ENCODE measurements around the gene CCDC34.

Gene CCDC34

DNA sequence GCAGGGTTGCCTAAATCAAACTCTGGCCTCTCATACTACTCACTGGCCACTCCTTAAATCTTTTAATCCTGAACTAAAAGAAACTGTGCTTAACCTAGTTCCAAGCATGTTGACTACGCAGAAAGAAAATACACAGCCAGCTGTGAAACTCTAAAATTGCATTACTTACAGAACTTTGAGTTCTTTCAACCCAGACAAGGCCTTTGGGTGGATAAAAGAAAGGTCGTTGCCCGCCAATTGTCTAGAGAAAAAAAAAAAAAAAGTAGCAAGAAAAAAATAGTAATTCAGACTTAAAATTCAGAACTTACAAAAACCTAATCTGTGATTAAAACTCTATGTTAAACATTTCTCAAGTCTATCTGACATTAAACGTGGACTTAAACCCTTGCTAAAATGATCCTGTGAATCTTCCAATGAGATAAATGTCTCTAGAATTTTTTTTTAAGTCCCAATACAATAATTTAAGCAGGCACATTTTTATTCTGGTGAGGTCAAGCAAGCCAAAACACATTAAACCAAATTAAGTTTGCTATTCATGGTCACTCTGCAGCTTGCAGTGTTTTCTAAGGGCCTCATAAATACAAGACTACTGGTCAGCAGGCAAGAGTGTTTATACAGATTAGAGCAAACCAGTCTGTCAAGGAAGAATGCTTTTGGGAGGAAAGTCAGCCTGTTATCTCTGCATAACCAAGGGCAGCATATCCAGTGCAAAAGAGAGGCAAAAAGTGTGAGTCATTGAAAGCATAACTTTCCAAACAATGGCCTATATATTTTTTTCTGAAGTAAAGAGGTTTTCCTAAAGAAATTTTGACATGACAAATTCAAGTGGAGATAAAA is 29.5 kb upstream of the CCDC34 start:
- peak; percentile 27 for DNase-seq (ENCODE audit: low read depth, low spot score)

DNA sequence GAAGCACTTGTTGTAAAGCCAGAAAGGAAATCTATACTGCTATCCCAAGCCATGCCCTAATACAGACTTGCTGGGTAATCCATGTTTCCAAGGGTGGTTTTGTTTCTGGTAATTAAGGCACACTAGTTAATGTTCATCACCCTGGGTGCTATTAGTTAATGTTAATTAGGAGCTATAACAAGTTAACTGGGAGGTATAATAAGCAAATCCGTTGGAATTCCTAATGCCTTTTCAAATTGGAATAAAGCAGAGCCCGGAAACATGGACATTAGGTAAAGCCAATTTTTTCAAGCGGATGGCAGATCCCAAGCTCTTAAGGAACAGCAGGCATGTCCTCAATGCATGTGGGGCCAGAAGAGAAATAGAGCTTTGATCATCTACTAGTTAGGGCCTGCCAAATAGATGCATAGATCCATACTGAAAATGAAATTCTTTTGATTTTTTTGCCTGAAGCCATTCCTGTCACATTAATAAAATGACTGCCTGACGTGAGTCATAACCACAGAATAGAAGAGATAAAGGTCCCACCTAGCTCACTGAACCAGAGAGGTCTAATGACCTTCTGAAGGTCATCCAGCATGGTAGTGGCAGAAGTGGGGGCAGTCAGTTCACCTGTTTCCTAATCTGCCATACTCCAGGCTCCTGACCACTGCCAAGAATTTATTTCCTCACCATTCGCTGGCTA is 28.5 kb upstream of the CCDC34 start:
- DNase-seq (ENCODE audit: low read depth, low spot score): no peak

DNA sequence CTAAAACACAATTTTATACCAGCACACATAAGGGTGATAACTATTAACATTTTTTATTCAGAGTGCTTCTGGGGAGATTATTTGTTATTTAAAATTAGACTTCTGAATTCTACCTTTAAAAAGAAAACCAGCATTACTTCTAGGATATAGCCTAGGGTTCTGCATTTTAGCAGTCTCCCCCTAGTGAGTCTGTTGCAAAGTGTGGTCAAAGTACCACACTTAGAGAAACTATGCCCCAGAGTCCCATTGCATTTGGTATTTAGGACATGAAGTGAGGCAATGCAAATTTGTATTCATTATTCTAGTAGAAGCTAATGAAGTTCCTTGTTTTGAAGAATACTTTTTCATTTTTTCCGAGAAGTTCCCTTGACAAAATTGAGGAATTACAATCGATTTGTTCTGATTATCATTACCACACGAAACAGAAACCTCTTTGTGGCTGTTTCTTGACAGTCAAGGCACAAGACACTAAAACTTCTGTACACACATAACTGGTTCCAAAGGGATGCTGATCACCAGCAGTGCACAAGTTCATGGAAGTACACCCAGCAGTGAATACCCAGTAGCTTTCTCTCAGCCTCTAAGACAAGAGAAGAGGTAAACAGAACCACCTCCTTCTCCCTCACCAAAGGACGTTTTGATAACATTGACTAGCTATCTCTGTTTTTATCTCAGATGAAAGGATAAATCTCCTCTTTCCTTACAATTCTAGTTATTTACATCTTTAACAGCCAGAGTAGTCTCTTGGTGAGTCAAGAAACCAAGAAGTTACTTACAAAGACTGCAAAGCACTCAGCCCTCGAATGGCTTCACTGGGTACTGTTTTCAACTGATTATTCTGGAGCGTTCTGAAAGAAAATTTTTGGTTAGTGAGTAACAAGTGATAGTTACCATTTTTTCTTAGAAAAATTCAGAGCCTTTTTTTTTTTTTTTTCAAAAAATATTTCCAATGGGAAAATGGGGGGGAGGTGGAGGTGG is 27.6 kb upstream of the CCDC34 start:
- DNase-seq (ENCODE audit: low read depth, low spot score): no peak

DNA sequence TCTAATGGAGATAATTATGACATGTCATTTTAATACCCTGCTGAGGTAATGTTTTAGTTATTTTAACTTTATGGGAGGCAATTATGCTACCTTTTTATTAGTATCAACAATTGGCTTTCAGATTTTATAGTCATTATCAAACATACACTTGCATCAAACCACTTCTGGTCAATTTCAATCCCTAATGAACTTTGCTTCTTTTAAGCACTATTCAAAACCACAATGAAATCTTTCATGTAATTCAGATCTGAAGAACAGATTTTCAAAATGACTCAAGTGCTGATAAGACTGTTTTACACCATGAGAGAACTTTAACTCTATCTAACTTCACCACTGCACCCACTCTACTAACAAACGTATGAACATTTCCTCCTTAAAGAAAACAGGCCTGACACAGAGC is 25.9 kb upstream of the CCDC34 start:
- no peak for DNase-seq (ENCODE audit: low read depth, low spot score)

DNA sequence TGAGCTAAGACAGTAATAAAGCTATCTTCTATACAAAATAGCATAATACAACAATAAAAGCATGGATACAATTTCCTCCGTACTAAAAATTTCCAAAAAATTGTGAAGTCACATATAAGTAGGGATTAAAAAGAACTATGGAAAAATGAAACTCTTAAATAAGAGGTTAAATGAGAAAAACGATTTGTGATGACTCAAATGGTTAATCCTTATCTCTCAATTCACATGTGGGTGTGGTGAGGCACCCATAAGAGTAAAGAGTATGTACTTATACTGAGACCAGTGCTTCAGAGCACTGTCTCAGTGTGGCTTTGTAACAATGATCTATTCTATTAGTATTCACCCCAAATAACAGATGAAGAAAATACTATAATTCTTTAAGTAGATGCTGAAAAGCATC is 25.0 kb upstream of the CCDC34 start:
- no peak for DNase-seq (ENCODE audit: low read depth, low spot score)

DNA sequence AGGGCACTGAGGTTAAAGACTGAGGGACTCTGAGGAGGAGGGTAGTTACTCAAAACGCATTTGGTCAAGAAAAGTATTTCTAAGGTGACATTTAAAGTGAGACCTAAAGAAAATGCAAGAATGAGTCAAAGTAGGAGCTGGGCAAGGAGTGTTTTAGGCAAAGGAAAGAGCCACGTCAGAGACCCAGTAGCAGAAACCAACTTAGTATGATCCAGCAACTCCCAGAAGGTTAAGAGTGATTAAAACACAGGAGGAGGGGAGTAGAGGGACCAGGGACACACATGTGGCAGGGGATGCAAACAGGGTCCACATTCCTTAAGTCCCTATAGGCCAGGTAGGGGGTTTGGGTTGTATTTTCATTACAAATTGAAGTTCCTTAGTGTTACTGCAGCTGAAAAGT is 24.3 kb upstream of the CCDC34 start:
- DNase-seq (ENCODE audit: low read depth, low spot score): no peak

DNA sequence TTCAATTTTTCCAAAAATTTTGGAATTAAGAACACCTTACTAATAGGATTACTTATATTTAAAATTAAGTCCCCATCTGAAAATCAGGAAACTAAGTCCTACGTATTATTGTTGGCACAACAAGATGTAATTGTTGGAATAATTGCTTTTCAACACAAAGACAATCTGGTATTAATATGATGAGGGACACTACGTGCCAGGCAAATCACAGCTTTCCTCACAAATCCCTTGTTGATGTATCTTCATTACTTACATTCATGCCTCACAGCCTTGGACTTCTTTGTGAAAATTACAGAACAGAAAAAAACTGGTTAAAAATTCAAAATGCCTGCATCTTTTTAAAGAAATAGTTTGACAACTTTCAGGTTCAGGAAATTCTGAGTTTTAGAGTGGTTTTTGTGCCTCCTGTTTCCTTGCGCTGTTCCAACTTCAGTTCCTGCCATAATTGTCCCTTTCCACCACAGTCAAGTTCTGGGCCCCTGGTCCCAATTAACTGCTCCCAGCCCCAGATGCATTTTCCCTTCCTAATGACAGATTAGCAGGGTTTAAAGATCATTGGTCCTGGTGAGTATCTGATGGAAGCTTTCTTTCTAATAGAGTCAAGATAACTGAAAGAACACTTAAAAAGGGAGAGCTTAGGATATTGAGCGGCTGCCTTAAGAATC is 23.3 kb upstream of the CCDC34 start:
- no peak for DNase-seq (ENCODE audit: low read depth, low spot score)

DNA sequence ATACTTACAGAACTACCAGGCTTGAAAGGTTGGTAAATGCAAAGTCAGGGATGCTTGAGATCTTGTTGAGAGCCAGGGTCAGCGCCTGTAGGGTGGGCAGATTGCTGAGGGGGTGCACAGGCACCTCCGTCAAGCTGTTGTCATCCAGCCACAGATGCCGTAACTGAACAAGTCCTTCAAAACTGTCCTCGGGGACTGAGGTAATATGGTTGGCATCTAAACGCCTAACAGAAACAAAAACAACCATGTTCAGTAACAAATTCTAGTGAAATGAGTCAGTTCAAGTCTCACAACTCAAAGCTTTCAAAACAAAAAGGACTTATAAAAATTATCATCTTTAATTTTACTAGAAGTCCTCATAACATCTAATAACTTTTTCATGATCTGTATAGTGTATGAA is 22.2 kb upstream of the CCDC34 start:
- DNase-seq (ENCODE audit: low read depth, low spot score): no peak

DNA sequence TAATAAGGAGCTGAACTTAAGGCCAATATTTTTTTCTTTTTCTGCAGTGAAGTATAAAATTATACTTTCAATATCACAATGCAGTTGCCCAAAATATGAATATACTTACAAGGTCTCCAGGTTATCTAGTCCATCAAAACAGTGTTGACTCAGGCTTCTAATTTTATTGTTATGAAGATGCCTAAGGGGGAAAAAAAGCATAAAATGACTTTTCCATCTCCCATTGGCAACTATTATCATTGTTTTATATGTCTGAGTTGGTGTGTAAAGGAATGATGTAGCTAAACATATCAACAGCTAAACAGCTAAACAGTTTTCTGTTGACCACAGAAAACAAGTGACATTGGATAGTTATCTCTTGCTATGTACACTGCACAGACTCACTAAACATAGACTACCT is 21.2 kb upstream of the CCDC34 start:
- DNase-seq (ENCODE audit: low read depth, low spot score): no peak

DNA sequence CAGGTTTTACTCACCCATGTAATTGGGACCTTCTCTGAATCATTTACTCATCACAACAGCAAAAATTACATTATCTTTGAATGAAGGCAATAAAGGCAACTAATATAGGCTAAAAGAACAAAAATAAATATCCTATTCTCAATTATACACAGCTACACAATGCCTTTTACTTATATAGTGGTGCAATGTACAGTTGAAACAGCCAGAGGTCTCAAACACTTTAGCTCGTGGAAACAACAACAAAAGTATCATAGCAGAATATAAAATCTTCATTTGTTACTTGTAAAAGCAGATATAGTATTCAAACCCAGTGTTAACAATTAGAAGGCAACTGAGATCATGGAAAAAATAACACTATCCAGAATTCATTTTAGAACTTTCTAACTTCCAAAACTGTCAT is 20.6 kb upstream of the CCDC34 start:
- DNase-seq (ENCODE audit: low read depth, low spot score): no peak

DNA sequence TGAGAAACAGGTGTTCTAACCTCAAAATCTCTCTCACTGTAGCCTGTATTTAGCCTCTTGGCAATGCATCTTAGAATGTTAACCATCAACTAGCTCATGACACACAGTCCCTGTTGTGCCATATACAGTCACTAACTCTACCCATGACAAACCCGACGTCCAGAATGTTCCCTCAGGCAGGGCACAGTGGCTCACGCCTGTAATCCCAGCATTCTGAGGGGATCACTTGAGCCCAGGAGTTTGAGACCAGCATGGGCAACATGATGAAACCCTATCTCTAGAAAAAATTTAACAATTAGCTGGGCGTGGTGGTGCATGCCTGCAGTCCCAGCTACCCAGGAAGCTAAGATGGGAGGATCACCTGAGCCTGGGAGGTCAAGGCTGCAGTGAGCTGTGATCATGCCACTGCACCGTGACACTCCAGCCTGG is 18.2 kb upstream of the CCDC34 start:
- DNase-seq (ENCODE audit: low read depth, low spot score): no peak

DNA sequence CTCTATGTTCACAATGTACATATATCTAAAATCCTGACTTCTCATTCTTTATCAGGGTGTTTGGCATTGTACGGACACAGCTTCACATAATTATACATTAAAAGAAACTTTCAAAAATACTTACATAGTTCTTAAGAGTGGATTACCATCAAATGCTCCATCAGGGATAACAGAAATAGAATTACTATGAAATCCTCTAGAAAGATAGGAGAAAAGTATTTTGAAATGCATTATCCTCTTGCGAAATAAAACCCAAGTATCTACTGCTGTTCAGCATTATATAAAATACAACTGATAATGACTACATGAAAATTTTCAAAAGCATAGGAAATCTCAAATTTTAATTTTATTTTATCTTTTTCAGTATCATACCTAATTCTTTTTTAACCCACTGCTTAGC is 17.8 kb upstream of the CCDC34 start:
- DNase-seq (ENCODE audit: low read depth, low spot score): no peak

DNA sequence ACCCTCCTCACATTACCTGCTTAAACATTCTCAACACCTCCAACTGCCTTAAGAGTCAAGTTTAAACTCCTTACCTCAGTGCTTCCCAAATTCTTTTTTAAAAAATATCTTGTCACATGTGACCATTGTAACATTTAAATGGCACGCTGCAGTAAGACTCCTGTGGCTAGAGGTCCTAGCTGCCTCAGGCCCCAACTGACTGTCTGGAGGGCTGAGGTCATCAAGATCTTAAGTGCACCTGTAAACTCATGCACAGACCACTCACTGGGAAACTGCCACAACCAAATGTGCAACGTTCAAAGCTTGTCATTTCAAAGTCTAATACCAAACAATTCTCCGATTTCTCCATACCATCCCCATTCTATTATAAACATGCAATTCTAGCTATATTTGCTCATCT is 16.4 kb upstream of the CCDC34 start:
- no peak for DNase-seq (ENCODE audit: low read depth, low spot score)

DNA sequence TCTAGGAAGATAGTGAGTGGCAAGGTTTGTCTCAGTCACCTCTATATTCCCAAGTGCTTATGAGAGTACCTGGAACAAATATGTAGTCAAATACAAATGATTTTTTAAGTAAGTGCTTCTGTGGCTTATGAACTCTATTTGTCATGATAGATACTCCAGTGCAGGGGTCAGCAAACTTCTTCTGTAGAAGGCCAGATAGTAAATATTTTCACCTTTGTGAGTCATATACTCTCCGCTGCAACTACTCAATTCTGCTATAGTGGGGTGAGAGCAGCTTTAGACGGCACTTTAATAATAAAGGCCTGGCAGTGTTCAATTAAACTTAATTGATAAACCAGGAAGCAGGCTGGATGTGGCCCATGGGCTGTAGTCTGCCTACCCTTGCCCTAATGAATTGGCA is 12.4 kb upstream of the CCDC34 start:
- DNase-seq (ENCODE audit: low read depth, low spot score): no peak

DNA sequence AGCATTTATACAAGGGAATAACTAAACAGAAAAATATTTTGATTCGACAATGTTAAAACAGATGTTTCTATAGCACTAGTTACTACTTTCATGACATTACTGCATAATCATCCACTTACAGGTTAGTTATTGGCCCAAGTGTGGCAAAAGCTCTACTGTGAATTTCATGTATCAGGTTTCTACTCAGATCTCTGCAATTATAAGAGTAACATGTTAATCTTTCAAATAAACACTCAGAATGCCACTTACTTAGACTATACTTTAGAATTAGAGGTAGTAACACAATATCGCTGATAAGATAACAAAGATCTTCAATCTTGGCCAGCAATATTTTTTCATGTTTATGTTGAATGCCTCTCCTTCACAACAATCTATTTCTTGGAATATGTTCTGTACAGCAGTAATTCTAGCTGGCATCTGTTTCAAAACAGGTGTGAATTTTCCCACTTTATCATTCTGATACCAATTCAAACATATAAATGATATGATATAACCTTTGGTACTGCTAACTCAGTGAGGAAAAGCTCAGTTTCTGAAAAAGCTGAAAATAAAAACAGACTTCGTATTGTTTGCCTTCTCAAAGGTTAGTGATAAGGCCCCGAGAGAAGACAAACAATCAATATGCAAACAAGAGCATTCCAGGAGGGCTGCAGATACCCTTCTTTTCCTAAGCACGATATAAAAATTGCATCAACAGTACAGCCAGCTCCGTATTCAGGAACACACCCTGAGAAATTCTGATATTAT is 11.0 kb upstream of the CCDC34 start:
- no peak for DNase-seq (ENCODE audit: low read depth, low spot score)

DNA sequence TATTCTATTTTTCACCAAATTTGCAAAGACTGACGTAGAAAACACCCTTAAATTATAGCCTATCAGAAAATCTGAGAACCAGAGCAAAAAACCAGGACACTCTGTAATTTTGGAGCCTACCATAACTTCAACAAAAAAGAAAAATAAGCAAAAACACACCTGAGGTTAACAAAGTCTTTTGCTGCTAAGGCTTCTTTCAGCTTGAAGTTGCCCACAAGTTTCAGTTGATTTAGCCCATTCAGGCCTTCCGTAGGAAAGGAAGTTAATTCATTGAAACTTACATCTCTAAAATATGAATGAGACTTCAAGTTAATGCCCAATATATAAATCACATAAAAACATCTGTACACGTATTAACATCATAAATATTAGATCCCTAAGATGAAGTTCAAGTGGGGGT is 10.4 kb upstream of the CCDC34 start:
- DNase-seq (ENCODE audit: low read depth, low spot score): no peak

DNA sequence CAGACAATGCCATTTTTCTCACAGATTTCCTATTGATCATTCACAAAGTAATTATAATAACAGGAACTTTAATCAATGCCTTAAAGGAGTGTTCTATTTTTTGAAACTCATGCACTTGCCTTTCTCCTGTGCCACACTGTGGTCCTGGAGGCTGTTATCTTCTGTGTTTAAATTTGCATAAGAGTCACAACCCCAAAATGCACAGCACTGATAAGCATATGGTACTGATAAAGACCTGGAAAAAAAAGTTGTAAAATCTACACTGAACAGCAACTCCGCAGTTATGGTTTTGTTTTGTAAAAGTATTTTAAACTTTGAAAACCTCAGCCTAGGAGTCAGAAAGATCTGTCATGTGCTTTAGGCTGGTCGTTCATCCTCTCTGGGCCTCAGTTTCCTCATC is 9.1 kb upstream of the CCDC34 start:
- DNase-seq (ENCODE audit: low read depth, low spot score): no peak

DNA sequence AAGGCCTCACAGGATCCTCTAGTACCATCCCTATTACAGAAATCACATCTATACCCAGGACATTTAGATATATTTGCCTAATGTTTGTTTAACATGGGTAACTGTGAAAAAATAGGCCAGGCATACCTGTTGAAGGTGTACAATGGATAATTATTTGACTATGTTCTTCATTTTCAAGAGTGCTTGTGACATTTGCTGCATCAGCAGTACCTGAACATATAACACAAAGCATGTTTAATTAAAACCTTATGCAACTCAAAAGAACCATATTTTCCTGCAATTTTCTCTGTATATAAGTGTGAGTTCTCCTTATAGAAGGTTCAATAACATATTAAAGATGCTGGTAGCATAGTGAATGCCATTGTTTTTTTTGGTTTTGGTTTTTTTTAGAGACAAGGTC is 8.5 kb upstream of the CCDC34 start:
- DNase-seq (ENCODE audit: low read depth, low spot score): no peak

DNA sequence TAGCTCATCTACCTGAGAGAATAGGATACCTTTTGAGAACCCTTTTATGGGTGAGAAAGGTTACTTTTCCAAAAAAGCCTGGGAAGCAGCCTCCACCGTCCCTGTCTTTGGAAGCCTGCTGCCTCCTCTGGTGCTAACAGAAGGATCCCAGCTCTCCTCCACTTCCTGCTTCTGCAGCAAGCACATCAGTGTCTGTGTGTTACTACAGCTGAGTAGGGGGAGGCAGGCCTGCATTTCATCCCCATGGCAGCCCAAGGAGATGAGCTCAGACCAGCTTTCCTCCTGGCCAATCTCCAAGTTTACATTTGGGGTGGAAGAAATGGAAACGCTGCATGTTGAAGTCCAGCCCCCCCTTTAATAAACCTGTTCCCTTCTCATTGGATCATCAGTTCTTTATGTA is 7.4 kb upstream of the CCDC34 start:
- DNase-seq (ENCODE audit: low read depth, low spot score): no peak

DNA sequence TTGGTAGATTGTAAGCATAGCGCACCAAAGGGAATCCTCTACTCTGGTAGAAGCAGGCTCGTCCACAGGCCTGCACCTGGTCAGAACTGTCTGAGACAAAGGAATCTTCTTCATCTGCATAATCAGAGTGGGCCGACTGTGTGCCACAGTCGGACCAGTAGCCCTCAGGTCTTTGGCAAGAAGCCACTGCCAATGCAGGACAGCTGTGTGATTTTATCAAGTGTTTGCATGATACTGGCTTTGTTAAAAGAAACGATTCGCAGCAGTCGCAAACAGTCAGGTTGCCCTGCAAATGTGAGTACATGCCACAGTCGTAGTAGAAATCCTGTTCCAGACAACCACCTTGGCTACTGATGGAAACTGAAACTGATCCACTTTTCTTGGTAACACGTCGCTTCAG is 4.9 kb upstream of the CCDC34 start:
- no peak for DNase-seq (ENCODE audit: low read depth, low spot score)

DNA sequence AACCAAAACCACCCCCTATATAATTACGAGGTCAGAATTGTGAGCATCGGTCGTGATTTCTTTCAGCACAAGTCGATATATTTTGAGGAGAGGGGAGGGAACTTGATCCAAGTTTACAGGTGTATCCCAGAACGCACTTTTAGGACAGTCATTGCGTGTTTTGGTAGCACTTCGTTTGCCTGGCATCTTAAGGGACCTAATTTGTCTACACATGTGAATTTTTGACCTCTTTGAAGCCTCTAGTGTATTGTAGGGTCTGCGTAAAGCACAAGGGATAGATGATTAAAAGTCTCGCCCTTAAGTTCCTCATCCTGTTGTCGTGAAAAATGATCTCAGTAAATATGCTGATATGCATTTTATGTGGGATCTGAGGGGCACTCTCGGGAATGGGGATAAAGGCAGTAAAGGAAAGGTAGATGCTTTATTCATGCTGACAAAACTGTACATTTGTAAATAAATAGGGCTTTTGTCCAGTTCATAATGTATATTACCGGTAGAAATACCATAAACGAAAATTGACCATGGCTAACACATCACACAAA is 632 bp upstream of the CCDC34 start:
- DNase-seq (ENCODE audit: low read depth, low spot score): no peak

Data from ELF-1 (cell line).